HG03139 (cell line): Measurements from ENCODE around the gene AGXT.

Experiments
- ATAC-seq: cut with Tn5 transposase; IDR thresholded peaks from one replicate; pipeline ENCODE4 v1.9.1; 2021; ENCODE audit not compliant: unreplicated experiment

The AGXT gene

DNA sequence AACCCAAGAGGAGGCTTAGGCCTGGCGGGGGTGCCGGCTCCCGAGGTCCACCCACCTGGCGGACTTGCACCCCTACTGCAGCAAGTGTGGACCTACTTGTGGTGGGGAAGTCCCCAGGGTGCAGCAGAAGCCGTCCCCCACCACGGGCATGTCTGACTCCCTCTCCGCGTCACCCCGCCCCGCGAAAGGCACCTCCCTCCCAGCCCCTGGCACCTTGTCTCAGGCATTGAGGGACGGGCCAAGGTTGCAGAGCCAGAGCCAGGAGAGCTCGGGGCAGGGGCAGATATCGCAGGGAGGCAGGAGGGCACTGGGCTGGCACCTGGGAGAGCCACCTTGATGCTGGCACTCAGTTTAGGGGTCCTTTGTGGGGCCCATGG is 56.6 kb downstream of the AGXT start:
- ATAC-seq = no peak

DNA sequence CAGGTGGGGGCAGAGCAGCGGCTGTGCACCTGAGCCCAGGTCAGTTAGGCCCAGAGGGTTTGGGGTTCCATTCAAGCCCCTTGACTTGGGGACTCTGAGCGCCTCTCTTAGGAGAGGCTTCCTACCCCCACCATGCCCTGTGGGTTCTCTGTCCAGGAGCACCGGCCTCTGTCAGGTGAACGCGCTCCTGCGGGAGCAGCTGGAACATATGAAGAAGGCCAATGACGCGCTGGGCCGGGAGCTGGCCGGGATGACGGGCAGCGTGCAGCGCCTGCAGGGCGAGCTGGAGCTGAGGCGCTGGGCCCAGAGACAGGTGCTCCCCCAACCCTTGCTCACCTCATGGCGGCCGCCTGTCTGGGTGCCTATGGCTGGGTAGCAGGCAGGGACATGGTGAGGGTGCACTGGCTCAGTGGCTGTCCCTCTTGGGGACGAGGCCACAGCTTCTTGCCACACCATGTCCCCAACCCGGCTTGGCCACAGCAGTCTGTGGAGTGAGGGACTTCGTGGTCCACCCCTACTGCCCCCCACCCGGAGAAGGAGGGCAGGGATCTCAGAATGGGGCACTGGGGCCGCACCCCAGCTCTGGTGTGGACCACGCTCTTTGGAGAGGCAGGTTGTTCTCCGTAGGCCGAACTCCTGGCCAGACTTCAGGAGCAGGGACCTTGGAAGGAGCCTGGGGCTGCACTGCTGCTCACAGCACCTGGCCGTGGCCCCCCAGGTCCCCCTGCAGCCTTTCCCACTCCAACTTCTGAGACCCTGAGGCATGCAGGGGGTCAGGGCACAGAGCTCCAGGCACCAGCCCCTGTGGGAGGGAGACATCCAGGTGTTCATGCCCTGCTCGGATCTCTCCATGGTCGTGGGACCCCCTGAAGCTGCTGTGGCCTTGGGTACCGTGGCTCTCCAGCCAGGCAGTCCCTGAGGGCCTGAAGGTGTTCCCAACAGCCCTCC is 57.2 kb downstream of the AGXT start:
- ATAC-seq = no peak

DNA sequence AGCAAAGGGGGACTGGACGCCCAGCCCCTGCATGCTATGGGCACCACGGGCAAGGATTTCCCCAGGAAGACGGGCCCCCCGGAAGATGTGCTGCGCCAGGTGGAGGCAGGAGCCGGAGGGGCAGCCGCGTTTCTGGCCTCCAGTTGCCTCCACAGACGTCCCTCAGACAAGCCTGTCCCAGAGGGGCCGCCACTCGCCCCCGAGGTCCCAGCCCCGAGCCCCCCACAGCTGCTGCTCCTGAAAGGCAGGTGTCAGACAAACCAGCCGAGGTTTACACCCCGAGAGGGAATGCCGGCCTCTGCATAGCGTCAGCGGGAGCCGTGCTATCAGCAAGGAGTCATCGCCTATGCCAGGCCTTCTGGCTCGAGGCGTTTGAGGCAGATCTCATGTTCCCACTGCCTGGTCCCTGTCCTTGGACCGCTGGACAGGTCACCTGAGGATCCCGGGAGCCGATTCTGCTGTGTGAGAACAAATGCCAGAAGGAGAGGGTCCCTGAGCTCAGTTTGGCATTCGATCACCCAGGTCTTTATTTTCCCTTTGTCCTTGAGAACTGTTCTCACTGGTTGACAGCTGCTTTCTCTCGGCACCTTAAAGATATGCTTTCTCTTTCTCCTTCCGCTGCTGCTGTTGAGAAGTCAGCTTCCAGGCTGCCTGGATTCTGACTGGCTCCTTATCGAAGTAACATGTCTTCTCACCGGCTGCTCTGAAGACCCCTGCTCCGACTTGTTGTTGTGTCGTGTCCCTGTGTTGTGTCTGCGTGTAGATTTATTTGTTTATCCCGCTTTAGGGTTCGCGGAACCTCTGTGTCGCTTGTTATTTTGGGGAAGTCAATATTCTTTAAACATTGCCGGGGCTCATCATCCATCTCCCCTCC is 58.1 kb downstream of the AGXT start:
- no peak for ATAC-seq

DNA sequence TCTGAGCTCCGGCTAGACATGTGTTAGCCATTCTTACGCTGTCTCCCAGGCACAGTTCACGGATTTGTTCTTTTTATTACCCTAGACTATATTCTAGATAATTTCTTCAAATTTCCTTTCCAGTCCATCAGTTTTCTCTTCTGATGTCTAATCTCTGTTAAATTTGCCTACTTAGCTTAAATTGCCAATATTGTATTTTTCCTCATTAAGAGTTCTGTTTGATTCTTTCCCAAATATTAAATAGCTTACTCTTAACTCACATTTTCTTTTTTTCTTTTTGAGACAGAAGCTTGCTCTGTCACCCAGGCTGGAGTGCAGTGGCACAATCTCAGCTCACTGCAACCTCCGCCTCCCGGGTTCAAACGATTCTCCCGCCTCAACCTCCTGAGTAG is 58.8 kb downstream of the AGXT start:
- ATAC-seq = no peak

GRCh38 chr2:240928476-240929363 is 60.1 kb downstream of the AGXT start:
- ATAC-seq = no peak

GRCh38 chr2:240929364-240930095 is 60.9 kb downstream of the AGXT start:
- ATAC-seq = no peak
